Body of pancreas (tissue), 4 donors: ENCODE data around the gene BBS5. TPM values are rescaled to one million over a fixed set of nuclear protein-coding genes. Genes with fewer than 3 reads are reported as not detected.
"Not testable (repeated sequence)": the region's sequence is repeated elsewhere in the genome, so short reads cannot be mapped to it uniquely, and the experiment has no call there.

Source experiments
- ATAC-seq: fragments of 150-250 bp; one replicate; pipeline ENCODE4 v1.9.1; 2016
- DNase-seq, 4 donors: peaks; one replicate each; pipeline ENCODE4 v3.0.0-alpha.2; 2019
- H3K27ac ChIP-seq, 4 donors: fragments of 200-600 bp; sonication (generic); 1 replicate in 3 of 4; 2 replicates in 1 of 4; pipeline versions ENCODE4 v1.5.1 to v1.6.1; 2016 to 2019; ENCODE audit warnings: mild to moderate bottlenecking in 1 of 4, mixed read lengths in 1 of 4, moderate library complexity in 1 of 4
- H3K27me3 ChIP-seq, 2 donors: fragments of 200-600 bp; sonication (generic); one replicate each; pipeline ENCODE4 v1.6.0; 2016; ENCODE audit warnings: mild to moderate bottlenecking in 1 of 2
- H3K36me3 ChIP-seq, 2 donors: fragments of 200-600 bp; sonication (generic); replicated peaks in 1 of 2; 2 replicates each; pipeline ENCODE4 v1.5.1; 2016; ENCODE audit warnings: low read depth in 2 of 2; ENCODE audit not compliant: insufficient read depth in 1 of 2
- H3K4me1 ChIP-seq: fragments of 200-600 bp; sonication (generic); one replicate; pipeline ENCODE4 v1.6.0; 2016
- H3K4me3 ChIP-seq, 2 donors: fragments of 200-600 bp; sonication (generic); 1 replicate in 1 of 2; 2 replicates in 1 of 2; pipeline ENCODE4 v1.5.1; 2016 to 2019
- H3K9me3 ChIP-seq, 3 donors: fragments of 200-600 bp; sonication (generic); 1 replicate in 2 of 3; 2 replicates in 1 of 3; pipeline ENCODE4 v1.5.1; 2016
- CTCF ChIP-seq, 7 experiments: fragments of 450-650 bp in 4 of 7; fragments of 200-600 bp in 3 of 7; sonication (generic) in 3 of 7; IDR thresholded peaks; one replicate each; pipeline ENCODE4 v1.5.1; 2016 to 2019; ENCODE audit warnings: antibody characterized with exemption in 7 of 7
- POLR2A ChIP-seq, 3 donors: fragments of 450-650 bp; IDR thresholded peaks; one replicate each; pipeline ENCODE4 v1.6.1; 2016; ENCODE audit warnings: antibody characterized with exemption in 3 of 3, mild to moderate bottlenecking in 2 of 3
- WGBS, 2 donors: methylation state at CpG; one replicate each; pipeline ENCODE4 v1.1.5; 2017; 5-methylcytosine and 5-hydroxymethylcytosine counted together
- intact Hi-C: fragments of 100-400 bp; cut with DNase I; formaldehyde crosslinking; loops from one replicate; pipeline ENCODE4 v1.15.1; 2023
- total RNA-seq, 2 donors: library from RNA; depleted of rRNA; stranded (reverse); fragments of >200 nt; gene quantifications; one replicate each; pipeline ENCODE4 v1.1.0, GENCODE V29; 2016

The BBS5 gene
- total RNA-seq, 2 donors from 2014 or later: 8.2 to 16.3 TPM

GRCh38 chr2:169513094-169513493 lies 33.8 kb downstream of the BBS5 start:
- WGBS, 2 donors: 97 to 100% methylated on average over 1 of the region's 1 CpG
- Histone ChIP-seq H3K4me1 (peaks cover 6% of the 10 kb centered on the region), H3K36me3 (no peaks in the 10 kb centered on the region), H3K27me3 (no peaks in the 10 kb centered on the region), H3K4me3 (no peak overlapping the region), H3K9me3 (no peaks in the 10 kb centered on the region), H3K27ac (no peak overlapping the region)
- ATAC-seq: no peak
- no peak for DNase-seq
- TF ChIP-seq CTCF (IDR thresholded peaks at IDR 0.05): no peak
- no peak for TF ChIP-seq POLR2A (IDR thresholded peaks at IDR 0.05)
- intact Hi-C loops: no loop called here

- H3K36me3 ChIP-seq: no peaks in the 10 kb centered on the region
- no peaks in the 10 kb centered on the region for H3K9me3 ChIP-seq
- peaks cover 5% of the 10 kb centered on the region for H3K4me1 ChIP-seq
- no peaks in the 10 kb centered on the region for H3K27me3 ChIP-seq
- no peak for TF ChIP-seq POLR2A (IDR thresholded peaks at IDR 0.05)
- TF ChIP-seq CTCF (IDR thresholded peaks at IDR 0.05): no peak
- intact Hi-C loops: no loop called here
- 61 to 71% methylated on average over 3 of the region's 3 CpGs for WGBS, 2 donors
- ATAC-seq (no peak), DNase-seq (no peak)
- H3K27ac ChIP-seq: no peak overlapping the region
- H3K4me3 ChIP-seq: no peak overlapping the region
Measured at GRCh38 chr2:169513926-169514325, 34.6 kb downstream of the BBS5 start.

GRCh38 chr2:169514758-169515157 lies 35.5 kb downstream of the BBS5 start:
- H3K4me1 ChIP-seq, intact Hi-C loops, H3K9me3 ChIP-seq, H3K27me3 ChIP-seq, H3K27ac ChIP-seq, H3K4me3 ChIP-seq, DNase-seq, H3K36me3 ChIP-seq, ATAC-seq: not testable (repeated sequence)
- WGBS, 2 donors: 88 to 89% methylated on average over 7 of the region's 7 CpGs

GRCh38 chr2:169516488-169516995 lies 37.2 kb downstream of the BBS5 start:
- ATAC-seq, H3K36me3 ChIP-seq, intact Hi-C loops, H3K4me1 ChIP-seq, H3K27ac ChIP-seq, H3K4me3 ChIP-seq, DNase-seq, H3K9me3 ChIP-seq, H3K27me3 ChIP-seq: not testable (repeated sequence)
- 96 to 97% methylated on average over 10 of the region's 10 CpGs for WGBS, 2 donors

GRCh38 chr2:169520896-169521295 lies 41.6 kb downstream of the BBS5 start:
- intact Hi-C loops: no loop called here
- Histone ChIP-seq H3K9me3 (no peaks in the 10 kb centered on the region), H3K4me3 (no peak overlapping the region), H3K27me3 (no peaks in the 10 kb centered on the region), H3K36me3 (no peaks in the 10 kb centered on the region), H3K27ac (no peak overlapping the region), H3K4me1 (no peaks in the 10 kb centered on the region)
- no peak for ATAC-seq
- TF ChIP-seq CTCF (IDR thresholded peaks at IDR 0.05) (no peak), POLR2A (IDR thresholded peaks at IDR 0.05) (no peak)
- no peak for DNase-seq

- no peak for ATAC-seq
Measured at GRCh38 chr2:169523681-169524080, 44.4 kb downstream of the BBS5 start.

More at GRCh38 chr2:169523681-169524080, 44.4 kb downstream of the BBS5 start:
- Histone ChIP-seq H3K36me3 (no peaks in the 10 kb centered on the region), H3K4me3 (no peak overlapping the region), H3K4me1 (no peaks in the 10 kb centered on the region), H3K27me3 (no peaks in the 10 kb centered on the region), H3K27ac (no peak overlapping the region), H3K9me3 (no peaks in the 10 kb centered on the region)
- intact Hi-C loops: no loop called here
- TF ChIP-seq POLR2A (IDR thresholded peaks at IDR 0.05) (no peak), CTCF (IDR thresholded peaks at IDR 0.05) (no peak)
- WGBS, 2 donors: 42 to 60% methylated on average over 5 of the region's 5 CpGs
- no peak for DNase-seq
